Measurements from ENCODE around the gene HIGD1A.

- no peak for TF ChIP-seq CTCF (IDR thresholded peaks at IDR 0.05)
- TF ChIP-seq POLR2A (IDR thresholded peaks at IDR 0.05), result no peak
Measured at GRCh38 chr3:42844412-42844713, 40.1 kb upstream of the HIGD1A start.

Measured in vagina (tissue), 2 donors.